Activated CD4-positive, CD25-positive, alpha-beta regulatory T cell (primary cell): ENCODE results near the gene GRB7.
"Not testable (repeated sequence)": the region's sequence is repeated elsewhere in the genome, so short reads cannot be mapped to it uniquely, and the experiment has no call there.

ENCODE experiments used
- DNase-seq, 4 experiments: peaks; one replicate each; lab custom pipeline; 2025; lab: John Stamatoyannopoulos, UW

Gene GRB7

GRCh38 chr17:39709998-39710964 is 27.5 kb upstream of the GRB7 start:
- DNase-seq = no peak

- not testable (repeated sequence) for DNase-seq
These were observed 26.7 kb upstream of the GRB7 start for GRCh38 chr17:39711071-39711470.

- DNase-seq = no peak
These were observed 25.9 kb upstream of the GRB7 start for GRCh38 chr17:39711851-39712250.

GRCh38 chr17:39714234-39714633 is 23.5 kb upstream of the GRB7 start:
- DNase-seq = no peak

GRCh38 chr17:39715375-39716072 is 22.2 kb upstream of the GRB7 start:
- no peak for DNase-seq

GRCh38 chr17:39716073-39716818 is 21.5 kb upstream of the GRB7 start:
- no peak for DNase-seq

- DNase-seq = no peak
These were observed 20.7 kb upstream of the GRB7 start for GRCh38 chr17:39716879-39717536.

GRCh38 chr17:39717660-39718059 is 20.1 kb upstream of the GRB7 start:
- no peak for DNase-seq

- DNase-seq = no peak
These were observed 18.0 kb upstream of the GRB7 start for GRCh38 chr17:39719563-39720355.

GRCh38 chr17:39722104-39722503 is 15.6 kb upstream of the GRB7 start:
- DNase-seq = no peak

GRCh38 chr17:39722965-39723848 is 14.5 kb upstream of the GRB7 start:
- DNase-seq = no peak

- no peak for DNase-seq
These were observed 13.0 kb upstream of the GRB7 start for GRCh38 chr17:39724731-39725130.

- not testable (repeated sequence) for DNase-seq
These were observed 11.8 kb upstream of the GRB7 start for GRCh38 chr17:39725923-39726322.

- DNase-seq = no peak
These were observed 11.1 kb upstream of the GRB7 start for GRCh38 chr17:39726617-39727016.

GRCh38 chr17:39727556-39727955 is 10.2 kb upstream of the GRB7 start:
- DNase-seq = no peak

- no peak for DNase-seq
These were observed 8.4 kb upstream of the GRB7 start for GRCh38 chr17:39729280-39729851.

- DNase-seq = peak; percentile 90 to 95 (median 93)
These were observed 7.4 kb upstream of the GRB7 start, which contains the start of gene MIEN1 for GRCh38 chr17:39730095-39730921. Gene MIEN1 (minus strand): TSS chr17:39730532. CDS start chr17:39730495, 37 bp downstream.

- no peak for DNase-seq
These were observed 5.2 kb upstream of the GRB7 start for GRCh38 chr17:39732586-39732985.

- no peak for DNase-seq
These were observed 1.9 kb upstream of the GRB7 start for GRCh38 chr17:39735882-39736281.
